Superior temporal gyrus (tissue), 1 donor: ENCODE measurements around the gene TSPAN5.
"Not testable (repeated sequence)": the region's sequence is repeated elsewhere in the genome, so short reads cannot be mapped to it uniquely, and the experiment has no call there.

Experiments
- DNase-seq: peaks from one replicate; pipeline ENCODE4 v3.0.0-alpha.2; 2016; ENCODE audit errors: extremely low spot score

TSPAN5 gene

GRCh38 chr4:98496152-98496845, 162.1 kb downstream of the TSPAN5 start:
- DNase-seq = no peak

- no peak for DNase-seq
These were observed 165.1 kb downstream of the TSPAN5 start for GRCh38 chr4:98493296-98493695.

- DNase-seq = no peak
These were observed 166.4 kb downstream of the TSPAN5 start for GRCh38 chr4:98491899-98492559.

GRCh38 chr4:98490251-98490650, 168.2 kb downstream of the TSPAN5 start:
- no peak for DNase-seq

GRCh38 chr4:98485816-98486345, 172.5 kb downstream of the TSPAN5 start:
- DNase-seq = no peak

- DNase-seq = no peak
These were observed 174.4 kb downstream of the TSPAN5 start for GRCh38 chr4:98484031-98484430.

GRCh38 chr4:98482847-98483806, 175.3 kb downstream of the TSPAN5 start:
- no peak for DNase-seq

GRCh38 chr4:98482503-98482846, 175.9 kb downstream of the TSPAN5 start:
- no peak for DNase-seq

- peak; percentile 69 for DNase-seq
These were observed 177.2 kb downstream of the TSPAN5 start for GRCh38 chr4:98481167-98481566.

- DNase-seq = no peak
These were observed 177.9 kb downstream of the TSPAN5 start for GRCh38 chr4:98480535-98480934.

- not testable (repeated sequence) for DNase-seq
These were observed 178.8 kb downstream of the TSPAN5 start for GRCh38 chr4:98479590-98479989.

GRCh38 chr4:98476891-98477290, 181.5 kb downstream of the TSPAN5 start:
- DNase-seq = no peak

GRCh38 chr4:98474408-98474844, 184.0 kb downstream of the TSPAN5 start:
- no peak for DNase-seq

GRCh38 chr4:98473046-98473445, 185.4 kb downstream of the TSPAN5 start:
- no peak for DNase-seq

GRCh38 chr4:98470831-98471230, 187.6 kb downstream of the TSPAN5 start:
- no peak for DNase-seq

- no peak for DNase-seq
These were observed 188.0 kb downstream of the TSPAN5 start for GRCh38 chr4:98470366-98470765.

- DNase-seq = no peak
These were observed 188.6 kb downstream of the TSPAN5 start for GRCh38 chr4:98469771-98470170.

GRCh38 chr4:98468709-98469108, 189.7 kb downstream of the TSPAN5 start:
- peak; percentile 70 for DNase-seq

GRCh38 chr4:98467627-98468072, 190.8 kb downstream of the TSPAN5 start:
- DNase-seq = peak; percentile 96

- DNase-seq = no peak
These were observed 191.4 kb downstream of the TSPAN5 start for GRCh38 chr4:98466868-98467599.

- DNase-seq = no peak
These were observed 195.9 kb downstream of the TSPAN5 start for GRCh38 chr4:98462487-98462886.
